ENCODE results near the gene PTTG1.
A peak's percentile ranks its signal among the peaks of the same experiment; 100 is the strongest.

Gene PTTG1

DNA sequence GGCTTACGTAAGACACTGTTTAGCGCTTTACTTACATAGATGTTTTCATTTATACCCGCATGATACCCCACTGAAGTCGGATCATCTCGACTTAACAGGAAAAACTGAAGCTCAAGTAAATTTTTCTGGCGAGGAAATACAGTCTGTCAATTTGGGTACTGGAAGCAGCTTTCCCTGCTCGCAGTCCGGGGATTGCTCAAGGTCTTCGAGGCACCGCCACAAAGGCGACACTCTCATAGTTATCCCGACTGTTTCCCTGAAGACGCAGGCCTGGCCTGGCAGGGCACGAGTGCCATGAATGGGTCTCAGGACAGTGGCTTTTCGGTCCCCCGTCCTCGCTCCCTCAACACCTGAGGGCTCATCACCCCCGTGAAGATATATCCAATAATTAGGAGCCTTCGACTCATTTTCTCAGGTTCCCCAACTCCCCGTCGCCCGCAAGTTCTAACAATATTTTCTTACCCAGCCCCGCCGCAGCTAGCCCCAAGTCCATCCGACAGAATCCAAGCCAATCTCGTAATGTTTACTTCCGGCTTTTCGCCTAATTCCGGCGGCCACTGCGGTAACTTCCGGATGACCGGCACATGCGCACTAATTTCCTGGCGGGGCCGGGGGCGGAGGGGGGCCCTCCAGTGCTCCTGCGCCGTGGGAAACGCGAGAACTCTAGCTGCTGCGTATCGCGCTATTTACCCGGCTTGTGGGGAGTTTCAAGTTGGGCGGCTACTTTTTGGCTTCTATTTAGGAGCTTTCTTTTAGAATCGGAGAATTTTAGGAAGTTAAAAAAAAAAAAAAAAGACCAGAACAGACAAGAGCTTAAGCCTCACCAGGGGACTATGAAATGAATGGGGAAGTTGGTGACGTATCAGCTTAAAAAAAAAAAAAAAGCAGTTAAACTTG, 2.8 kb upstream of the PTTG1 start, which contains the start of gene SLU7:
Gene SLU7, minus strand, starts transcription at position 521 of the 897 bp plus-strand sequence. CDS start 3,787 bp downstream, outside the sequence.
- DNase-seq (ENCODE audit: low read depth, low spot score): peak; percentile 98
- TF ChIP-seq, protein P1, sequence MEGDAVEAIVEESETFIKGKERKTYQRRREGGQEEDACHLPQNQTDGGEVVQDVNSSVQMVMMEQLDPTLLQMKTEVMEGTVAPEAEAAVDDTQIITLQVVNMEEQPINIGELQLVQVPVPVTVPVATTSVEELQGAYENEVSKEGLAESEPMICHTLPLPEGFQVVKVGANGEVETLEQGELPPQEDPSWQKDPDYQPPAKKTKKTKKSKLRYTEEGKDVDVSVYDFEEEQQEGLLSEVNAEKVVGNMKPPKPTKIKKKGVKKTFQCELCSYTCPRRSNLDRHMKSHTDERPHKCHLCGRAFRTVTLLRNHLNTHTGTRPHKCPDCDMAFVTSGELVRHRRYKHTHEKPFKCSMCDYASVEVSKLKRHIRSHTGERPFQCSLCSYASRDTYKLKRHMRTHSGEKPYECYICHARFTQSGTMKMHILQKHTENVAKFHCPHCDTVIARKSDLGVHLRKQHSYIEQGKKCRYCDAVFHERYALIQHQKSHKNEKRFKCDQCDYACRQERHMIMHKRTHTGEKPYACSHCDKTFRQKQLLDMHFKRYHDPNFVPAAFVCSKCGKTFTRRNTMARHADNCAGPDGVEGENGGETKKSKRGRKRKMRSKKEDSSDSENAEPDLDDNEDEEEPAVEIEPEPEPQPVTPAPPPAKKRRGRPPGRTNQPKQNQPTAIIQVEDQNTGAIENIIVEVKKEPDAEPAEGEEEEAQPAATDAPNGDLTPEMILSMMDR (IDR thresholded peaks at IDR 0.05; ENCODE audit: low read depth, low read length): no peak
- in situ Hi-C loops (cut with HindIII; ENCODE audit: low sequenced_read_pairs): no loop called here
- peak within 1 kb of the TSS; percentile 64 for H3K4me3 ChIP-seq (ENCODE audit: low read depth, low read length)

DNA sequence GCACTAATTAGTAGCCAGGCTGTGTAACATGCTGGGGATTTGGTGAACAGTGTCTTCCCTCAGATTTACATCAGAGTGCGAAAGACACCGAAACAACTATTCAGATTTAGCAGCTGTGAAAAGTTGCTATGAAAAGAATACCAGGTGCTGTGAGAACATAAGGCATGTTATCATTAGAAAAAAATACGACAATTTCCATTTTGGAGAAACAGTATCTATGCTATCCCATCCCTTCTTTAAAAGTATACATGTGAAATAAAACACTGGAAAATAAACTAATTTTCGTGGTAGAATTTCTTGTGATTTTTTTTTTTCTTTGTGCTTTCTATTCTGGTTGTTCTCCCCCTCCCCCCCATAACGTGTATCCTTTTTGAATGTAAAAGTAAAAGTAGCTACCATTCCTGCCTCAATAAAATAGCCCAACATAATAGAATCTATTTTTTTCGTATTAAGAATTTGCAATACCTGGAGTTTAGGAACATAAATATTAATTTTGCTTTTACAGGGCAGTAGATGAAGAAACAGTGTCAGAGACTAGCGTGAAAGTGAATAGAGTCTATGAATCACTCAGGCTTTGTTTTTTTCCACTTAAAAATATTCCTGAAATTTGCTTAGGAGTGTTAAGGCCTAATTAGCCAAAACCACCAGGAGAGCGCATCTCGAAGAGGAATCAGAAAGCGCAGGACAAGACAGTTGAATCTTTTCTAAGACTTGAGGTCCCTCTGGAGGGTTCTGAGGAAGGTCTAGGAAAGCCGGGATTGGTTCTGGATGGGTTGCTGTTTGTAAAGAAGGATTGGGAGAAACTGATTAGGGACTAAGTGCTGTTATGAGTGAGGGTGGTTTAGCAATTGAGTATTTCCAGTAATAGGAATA, 2.0 kb upstream of the PTTG1 start:
- in situ Hi-C loops (cut with HindIII; ENCODE audit: low sequenced_read_pairs): no loop called here
- H3K4me3 ChIP-seq (ENCODE audit: low read depth, low read length): peak overlapping the region; percentile 64
- TF ChIP-seq, protein P1 (IDR thresholded peaks at IDR 0.05; ENCODE audit: low read depth, low read length): no peak
- no peak for DNase-seq (ENCODE audit: low read depth, low spot score)

DNA sequence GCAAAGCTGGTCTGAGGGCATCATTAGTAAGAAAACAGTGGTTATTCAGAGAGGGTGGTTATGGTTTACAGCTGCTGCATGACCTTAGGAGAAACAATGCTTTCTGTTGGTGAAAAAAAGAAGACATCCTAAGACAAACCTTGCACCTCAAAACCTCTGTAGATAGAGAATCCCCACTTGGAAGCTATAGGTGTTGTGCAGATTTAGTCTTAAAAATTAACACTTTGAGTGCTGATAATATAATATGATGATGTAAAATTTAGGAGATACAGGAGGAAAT, 1.4 kb upstream of the PTTG1 start:
- TF ChIP-seq, protein P1 (IDR thresholded peaks at IDR 0.05; ENCODE audit: low read depth, low read length): no peak
- in situ Hi-C loops (cut with HindIII; ENCODE audit: low sequenced_read_pairs): no loop called here
- no peak for DNase-seq (ENCODE audit: low read depth, low spot score)
- H3K4me3 ChIP-seq (ENCODE audit: low read depth, low read length): no peak overlapping the region

DNA sequence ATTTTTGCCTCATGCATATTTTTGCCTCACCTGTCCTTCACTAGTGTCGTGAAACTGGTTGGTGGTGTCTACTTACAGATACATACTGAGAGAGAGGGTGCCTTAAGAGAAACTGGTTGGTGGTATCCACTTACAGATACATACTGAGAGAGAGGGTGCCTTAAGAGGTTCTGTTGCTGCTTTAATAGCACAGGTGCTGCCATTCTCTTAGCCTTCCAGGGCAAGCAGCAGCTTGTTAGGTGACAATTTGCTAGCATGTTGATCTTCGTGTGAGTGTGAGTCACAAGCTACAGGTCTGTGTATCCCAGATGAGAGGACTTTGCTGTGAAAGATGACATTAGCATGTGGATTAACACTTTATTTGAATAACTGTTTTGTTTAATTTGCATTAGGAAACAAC, 1.4 kb downstream of the PTTG1 start:
- no peak for DNase-seq (ENCODE audit: low read depth, low spot score)
- TF ChIP-seq, protein P1 (IDR thresholded peaks at IDR 0.05; ENCODE audit: low read depth, low read length): no peak
- in situ Hi-C loops (cut with HindIII; ENCODE audit: low sequenced_read_pairs): no loop called here
- H3K4me3 ChIP-seq (ENCODE audit: low read depth, low read length): peak overlapping the region; percentile 68

DNA sequence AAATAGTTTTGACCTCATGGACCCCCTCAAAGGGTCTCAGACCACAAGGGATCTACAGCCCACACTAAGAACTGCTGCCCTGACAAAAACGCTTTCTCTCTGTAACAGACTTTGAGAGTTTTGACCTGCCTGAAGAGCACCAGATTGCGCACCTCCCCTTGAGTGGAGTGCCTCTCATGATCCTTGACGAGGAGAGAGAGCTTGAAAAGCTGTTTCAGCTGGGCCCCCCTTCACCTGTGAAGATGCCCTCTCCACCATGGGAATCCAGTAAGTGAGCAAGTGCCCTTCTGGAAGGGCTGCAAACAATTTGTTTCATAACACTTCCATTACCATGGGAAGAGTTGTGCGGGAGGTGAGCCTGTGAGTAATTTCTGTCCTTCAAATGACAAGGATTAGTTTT, 6.0 kb downstream of the PTTG1 start:
- TF ChIP-seq, protein P1 (IDR thresholded peaks at IDR 0.05; ENCODE audit: low read depth, low read length): no peak
- H3K4me3 ChIP-seq (ENCODE audit: low read depth, low read length): no peak overlapping the region
- DNase-seq (ENCODE audit: low read depth, low spot score): no peak
- in situ Hi-C loops (cut with HindIII; ENCODE audit: low sequenced_read_pairs): no loop called here

DNA sequence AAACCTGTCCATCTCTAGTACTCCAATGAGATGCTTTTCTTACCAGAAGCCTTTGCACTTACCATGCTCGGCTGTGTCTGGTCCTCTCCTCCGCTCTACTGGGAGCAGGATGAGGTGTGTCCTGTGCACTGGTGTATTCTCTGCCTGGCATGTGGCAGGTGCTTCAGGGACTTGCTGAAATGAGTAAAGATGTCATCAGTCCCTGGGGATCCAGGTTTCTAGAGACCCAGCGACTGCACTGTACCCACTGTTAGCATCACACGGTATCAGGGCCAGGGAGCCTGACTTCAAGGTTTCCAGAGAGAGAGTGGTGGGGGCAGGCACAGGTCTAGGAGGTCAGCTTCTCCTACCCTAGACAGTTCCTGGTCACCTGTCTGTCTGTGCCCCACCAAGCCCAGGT, 10.5 kb downstream of the PTTG1 start:
- H3K4me3 ChIP-seq (ENCODE audit: low read depth, low read length): no peak overlapping the region
- no peak for DNase-seq (ENCODE audit: low read depth, low spot score)
- TF ChIP-seq, protein P1 (IDR thresholded peaks at IDR 0.05; ENCODE audit: low read depth, low read length): no peak
- in situ Hi-C loops (cut with HindIII; ENCODE audit: low sequenced_read_pairs): no loop called here

Measured in astrocyte of the spinal cord (primary cell).